ENCODE measurements around the gene SCGB2B2. TPM values are rescaled to one million over a fixed set of nuclear protein-coding genes. Genes with fewer than 3 reads are reported as not detected.

Gene SCGB2B2, protein sequence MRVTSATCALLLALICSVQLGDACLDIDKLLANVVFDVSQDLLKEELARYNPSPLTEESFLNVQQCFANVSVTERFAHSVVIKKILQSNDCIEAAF
- total RNA-seq (0.22 TPM), polyA plus RNA-seq (ENCODE audit: insufficient read depth in 1 of 8, insufficient read length in 8 of 8, low replicate concordance in 1 of 8) (1 to 10 TPM in 1 of 8 donors, under 1 TPM in 7; 0.28 to 1.6 (median 0.37) TPM)
- long read RNA-seq, donor 1 = 0 reads
- long read RNA-seq, donor 2 = 0 reads
- long read RNA-seq, donor 3 = 0 reads
- long read RNA-seq, donor 4 = 0 reads
- long read RNA-seq, donor 5, partial matches to known transcripts = 64 of 64 reads
- long read RNA-seq, donor 5, other reads (novel, unspliced or antisense) = 0 of 64 reads
- long read RNA-seq, donor 6, partial matches to known transcripts = 14 of 14 reads
- long read RNA-seq, donor 6, other reads (novel, unspliced or antisense) = 0 of 14 reads
- long read RNA-seq, donor 7, partial matches to known transcripts = 9 of 9 reads
- long read RNA-seq, donor 7, other reads (novel, unspliced or antisense) = 0 of 9 reads
- long read RNA-seq, donor 8, partial matches to known transcripts = 7 of 7 reads
- long read RNA-seq, donor 8, other reads (novel, unspliced or antisense) = 0 of 7 reads
- long read RNA-seq, donor 9, partial matches to known transcripts = 6 of 6 reads
- long read RNA-seq, donor 9, other reads (novel, unspliced or antisense) = 0 of 6 reads
- long read RNA-seq, donor 10, partial matches to known transcripts = 21 of 21 reads
- long read RNA-seq, donor 10, other reads (novel, unspliced or antisense) = 0 of 21 reads
- long read RNA-seq, donor 11, partial matches to known transcripts = 19 of 19 reads
- long read RNA-seq, donor 11, other reads (novel, unspliced or antisense) = 0 of 19 reads

DNA sequence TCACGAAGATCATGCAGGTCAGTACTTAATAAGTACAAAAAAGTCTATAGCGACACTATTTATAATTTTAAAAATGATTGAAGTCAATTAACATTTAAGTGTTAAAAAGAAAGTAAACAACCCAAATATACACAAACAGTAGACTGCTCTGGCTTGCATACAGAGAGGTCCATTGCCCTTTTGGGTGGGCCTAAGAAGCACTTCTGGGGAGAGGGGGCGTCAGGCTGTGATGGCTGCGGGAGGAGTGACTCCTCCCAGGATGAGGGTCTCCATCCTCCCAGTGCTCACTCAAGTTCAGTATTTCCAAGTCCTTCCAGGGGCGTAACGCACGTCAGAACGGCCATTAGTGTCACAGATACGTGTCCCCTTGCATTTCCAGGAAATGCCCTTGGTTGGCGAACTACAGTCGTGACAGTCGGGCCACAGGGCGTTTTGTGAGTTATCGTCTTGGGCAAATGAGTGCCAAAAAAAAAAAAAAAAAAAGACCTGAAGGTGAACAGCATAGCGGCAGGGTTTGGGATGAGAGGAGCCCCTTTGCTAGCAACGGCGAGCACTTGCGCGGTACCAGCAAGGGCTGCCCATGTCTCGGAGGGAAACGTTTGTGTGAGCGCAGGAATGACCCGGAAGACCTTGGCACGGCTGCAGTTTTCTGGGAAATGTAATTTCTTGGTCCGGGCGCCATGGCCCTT lies at the start of gene SCGB2B2:
TSS of gene SCGB2B2 (minus strand) at position 463 of the 689 bp plus-strand sequence. CDS start 82,596 bp downstream, outside the sequence.
- WGBS (ENCODE audit: insufficient coverage) = 0% methylated on average over 19 of the region's 26 CpGs
- Histone ChIP-seq H3K4me3 (ENCODE audit: low read length) (peak within 1 kb of the TSS; percentile 83), H3K4me1 (ENCODE audit: control insufficient read depth, insufficient read depth, low read length) (peaks cover 11% of the 10 kb centered on the region), H3K9me3 (replicated peaks; ENCODE audit: control insufficient read depth, low read depth, low read length) (peaks cover 17% of the 10 kb centered on the region), H3K27me3 (ENCODE audit: control insufficient read depth, insufficient read depth, low read length) (no peaks in the 10 kb centered on the region), H3K27ac (ENCODE audit: low read length) (peak within 1 kb of the TSS; percentile 98), H3K36me3 (ENCODE audit: control insufficient read depth, insufficient read depth, low read length) (peaks cover 25% of the 10 kb centered on the region)
- DNase-seq = peak; percentile 86

DNA sequence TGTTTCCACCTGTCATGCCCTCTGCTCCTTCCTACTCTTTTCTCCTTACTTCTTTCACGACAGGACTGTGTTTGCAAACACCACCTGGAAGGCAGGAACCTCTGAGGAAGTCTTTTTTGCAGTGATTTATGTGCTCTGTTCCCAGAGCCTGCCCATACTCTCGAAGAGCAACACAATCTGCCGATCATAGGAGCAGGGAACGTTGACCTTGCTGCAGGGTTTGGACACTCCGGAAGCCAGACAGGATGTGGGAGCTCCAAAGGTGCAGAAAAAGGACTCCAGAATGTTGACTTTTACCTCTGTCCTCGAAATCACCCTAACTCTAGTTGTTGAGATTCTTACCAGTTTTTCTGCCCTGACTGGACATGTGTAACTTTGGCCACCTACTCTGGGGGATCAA lies 48.4 kb upstream of the SCGB2B2 start:
- H3K9me3 ChIP-seq (replicated peaks; ENCODE audit: control insufficient read depth, low read depth, low read length) = no peaks in the 10 kb centered on the region
- H3K4me1 ChIP-seq (ENCODE audit: control insufficient read depth, insufficient read depth, low read length) = no peaks in the 10 kb centered on the region
- no peak for DNase-seq
- H3K36me3 ChIP-seq (ENCODE audit: control insufficient read depth, insufficient read depth, low read length) = no peaks in the 10 kb centered on the region
- no peak overlapping the region for H3K4me3 ChIP-seq (ENCODE audit: low read length)
- H3K27ac ChIP-seq (ENCODE audit: low read length) = no peak overlapping the region
- peaks cover 6% of the 10 kb centered on the region for H3K27me3 ChIP-seq (ENCODE audit: control insufficient read depth, insufficient read depth, low read length)
- 27% methylated on average over 5 of the region's 6 CpGs for WGBS (ENCODE audit: insufficient coverage)

DNA sequence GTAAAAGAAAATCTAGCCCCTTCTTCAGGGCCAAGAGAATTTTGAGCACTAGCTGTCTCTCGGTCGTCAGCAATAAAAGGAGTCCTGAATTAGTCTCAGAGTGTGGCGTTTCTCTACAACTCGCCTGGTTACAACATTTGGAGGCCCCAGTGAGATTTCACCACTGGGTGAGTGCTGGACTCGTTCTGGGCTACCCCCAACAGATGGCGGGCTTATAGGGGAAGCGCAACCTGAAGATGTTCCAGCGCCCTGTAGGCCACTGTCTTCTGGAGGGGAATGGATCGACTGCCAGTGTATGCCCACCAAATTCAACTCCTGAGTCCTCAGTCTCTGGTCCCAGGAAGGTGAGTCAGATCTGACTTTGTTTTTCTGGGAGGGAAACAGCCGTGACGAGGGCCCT lies 45.4 kb upstream of the SCGB2B2 start:
- H3K36me3 ChIP-seq (ENCODE audit: control insufficient read depth, insufficient read depth, low read length) = no peaks in the 10 kb centered on the region
- H3K4me1 ChIP-seq (ENCODE audit: control insufficient read depth, insufficient read depth, low read length) = no peaks in the 10 kb centered on the region
- 39% methylated on average over 9 of the region's 11 CpGs for WGBS (ENCODE audit: insufficient coverage)
- no peak for DNase-seq
- no peak overlapping the region for H3K27ac ChIP-seq (ENCODE audit: low read length)
- H3K9me3 ChIP-seq (replicated peaks; ENCODE audit: control insufficient read depth, low read depth, low read length) = no peaks in the 10 kb centered on the region
- H3K27me3 ChIP-seq (ENCODE audit: control insufficient read depth, insufficient read depth, low read length) = peaks cover 6% of the 10 kb centered on the region
- H3K4me3 ChIP-seq (ENCODE audit: low read length) = no peak overlapping the region

DNA sequence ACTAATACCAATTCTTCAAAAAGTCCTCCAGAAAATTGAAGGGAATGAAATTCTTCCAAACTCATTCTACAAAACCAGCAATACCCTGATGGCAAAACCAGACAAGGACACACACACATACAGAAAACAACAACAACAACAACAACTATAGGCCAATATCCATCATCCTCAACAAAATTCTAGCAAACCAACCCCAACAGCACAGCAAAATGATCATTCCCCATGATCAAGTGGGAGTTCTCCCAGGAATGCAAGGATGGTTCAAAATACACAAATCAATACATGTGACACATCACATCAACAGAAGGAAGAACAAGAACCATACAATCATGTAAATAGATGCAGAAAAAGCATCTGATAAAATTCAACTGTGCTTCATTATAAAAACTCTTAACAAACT lies 38.4 kb upstream of the SCGB2B2 start:
- Histone ChIP-seq H3K27ac (ENCODE audit: low read length) (no peak overlapping the region), H3K27me3 (ENCODE audit: control insufficient read depth, insufficient read depth, low read length) (no peaks in the 10 kb centered on the region), H3K36me3 (ENCODE audit: control insufficient read depth, insufficient read depth, low read length) (no peaks in the 10 kb centered on the region), H3K4me3 (ENCODE audit: low read length) (no peak overlapping the region), H3K4me1 (ENCODE audit: control insufficient read depth, insufficient read depth, low read length) (no peaks in the 10 kb centered on the region), H3K9me3 (replicated peaks; ENCODE audit: control insufficient read depth, low read depth, low read length) (peaks cover 6% of the 10 kb centered on the region)
- no peak for DNase-seq

DNA sequence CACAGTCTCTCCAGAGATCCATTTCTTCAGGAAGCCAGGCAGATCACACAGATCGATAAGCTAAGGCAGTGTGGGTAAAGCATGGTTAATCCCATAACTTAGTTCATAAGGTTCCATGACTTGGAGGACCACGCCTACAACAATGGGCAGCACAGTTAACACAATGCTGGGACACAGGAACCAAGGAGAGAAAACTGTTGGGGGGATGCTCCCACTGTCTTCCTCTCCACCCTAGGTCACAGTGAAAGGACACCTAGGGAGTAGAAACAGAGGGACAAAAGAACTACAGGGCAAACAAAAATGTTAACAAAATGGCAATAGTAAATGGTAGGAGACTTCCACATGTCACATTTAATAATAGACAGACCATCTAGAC lies 36.3 kb upstream of the SCGB2B2 start:
- no peak for DNase-seq
- no peaks in the 10 kb centered on the region for H3K27me3 ChIP-seq (ENCODE audit: control insufficient read depth, insufficient read depth, low read length)
- no peak overlapping the region for H3K4me3 ChIP-seq (ENCODE audit: low read length)

DNA sequence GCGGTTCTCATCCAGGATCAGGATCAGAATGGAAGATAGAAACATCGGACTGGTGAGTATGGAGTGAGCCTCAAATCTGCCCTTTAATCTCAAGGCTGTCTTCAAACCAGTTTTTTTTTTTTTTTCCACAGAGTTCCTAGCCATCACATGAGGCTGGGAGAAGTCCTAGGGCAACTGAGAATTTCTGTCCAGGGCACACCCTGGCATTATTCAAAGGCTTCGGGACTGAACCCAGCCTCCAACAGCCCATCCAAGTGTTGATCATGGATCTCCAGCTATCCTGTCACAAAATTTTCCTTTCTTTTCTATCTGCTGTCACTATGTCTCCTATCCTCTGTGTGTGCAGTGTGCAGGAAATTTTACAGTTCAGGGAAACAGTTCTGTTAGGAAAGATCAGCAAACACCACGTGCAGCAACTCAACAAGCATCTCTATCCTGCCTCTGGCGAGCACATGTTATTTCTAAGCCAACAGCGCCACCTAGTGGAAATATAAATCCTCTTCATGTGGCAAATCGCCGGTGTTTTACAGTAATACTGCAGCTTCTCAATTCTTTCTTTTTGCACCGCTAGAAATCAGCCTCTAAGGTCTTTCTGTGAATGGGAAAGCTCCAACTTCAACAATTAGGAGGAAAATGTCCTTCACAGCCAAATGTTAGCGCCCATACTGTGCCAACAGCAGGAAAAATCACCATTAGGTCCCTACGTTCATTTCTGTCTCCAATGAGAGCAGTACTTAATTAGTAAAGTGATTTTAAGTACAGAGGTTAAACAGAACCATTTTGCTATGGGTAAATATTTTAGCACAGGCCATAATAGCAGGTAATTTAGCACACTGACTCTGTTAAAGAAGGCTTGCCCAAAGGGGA lies 35.7 kb upstream of the SCGB2B2 start:
- H3K27me3 ChIP-seq (ENCODE audit: control insufficient read depth, insufficient read depth, low read length) = no peaks in the 10 kb centered on the region
- peaks cover 8% of the 10 kb centered on the region for H3K9me3 ChIP-seq (replicated peaks; ENCODE audit: control insufficient read depth, low read depth, low read length)
- DNase-seq = peak; percentile 69

More for the DNA sequence above, 36.3 kb upstream of the SCGB2B2 start:
- WGBS (ENCODE audit: insufficient coverage) = no CpG with 5 or more reads among the region's 2 CpGs
- Histone ChIP-seq H3K36me3 (ENCODE audit: control insufficient read depth, insufficient read depth, low read length) (no peaks in the 10 kb centered on the region), H3K27ac (ENCODE audit: low read length) (no peak overlapping the region), H3K9me3 (replicated peaks; ENCODE audit: control insufficient read depth, low read depth, low read length) (peaks cover 6% of the 10 kb centered on the region), H3K4me1 (ENCODE audit: control insufficient read depth, insufficient read depth, low read length) (no peaks in the 10 kb centered on the region)

DNA sequence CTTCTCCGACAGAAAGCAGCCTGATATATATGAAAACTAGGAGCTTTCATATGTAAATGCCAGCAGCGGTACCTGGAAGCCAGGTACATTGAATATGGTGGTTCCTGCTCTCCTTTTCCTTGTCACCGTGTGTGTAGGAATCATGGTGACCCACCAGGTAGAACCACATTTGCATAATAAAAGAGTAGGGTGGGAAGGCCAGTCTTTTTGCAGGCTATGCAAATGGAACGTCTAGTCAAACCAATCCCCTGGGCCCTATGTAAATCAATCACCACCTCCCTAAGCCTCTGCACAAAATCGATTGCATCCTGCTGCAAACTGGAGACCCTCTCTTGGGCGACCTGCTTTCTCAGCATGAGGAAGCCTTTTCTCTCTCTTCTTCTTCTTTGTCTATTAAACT lies 34.9 kb upstream of the SCGB2B2 start:
- no peak for DNase-seq
- Histone ChIP-seq H3K27me3 (ENCODE audit: control insufficient read depth, insufficient read depth, low read length) (no peaks in the 10 kb centered on the region), H3K4me1 (ENCODE audit: control insufficient read depth, insufficient read depth, low read length) (no peaks in the 10 kb centered on the region), H3K36me3 (ENCODE audit: control insufficient read depth, insufficient read depth, low read length) (no peaks in the 10 kb centered on the region), H3K9me3 (replicated peaks; ENCODE audit: control insufficient read depth, low read depth, low read length) (peaks cover 10% of the 10 kb centered on the region), H3K4me3 (ENCODE audit: low read length) (no peak overlapping the region), H3K27ac (ENCODE audit: low read length) (no peak overlapping the region)
- 63% methylated on average over 3 of the region's 6 CpGs for WGBS (ENCODE audit: insufficient coverage)

More for the DNA sequence above, 35.7 kb upstream of the SCGB2B2 start:
- Histone ChIP-seq H3K36me3 (ENCODE audit: control insufficient read depth, insufficient read depth, low read length) (no peaks in the 10 kb centered on the region), H3K27ac (ENCODE audit: low read length) (no peak overlapping the region), H3K4me1 (ENCODE audit: control insufficient read depth, insufficient read depth, low read length) (no peaks in the 10 kb centered on the region), H3K4me3 (ENCODE audit: low read length) (no peak overlapping the region)
- WGBS (ENCODE audit: insufficient coverage) = 30% methylated on average over 8 of the region's 11 CpGs

DNA sequence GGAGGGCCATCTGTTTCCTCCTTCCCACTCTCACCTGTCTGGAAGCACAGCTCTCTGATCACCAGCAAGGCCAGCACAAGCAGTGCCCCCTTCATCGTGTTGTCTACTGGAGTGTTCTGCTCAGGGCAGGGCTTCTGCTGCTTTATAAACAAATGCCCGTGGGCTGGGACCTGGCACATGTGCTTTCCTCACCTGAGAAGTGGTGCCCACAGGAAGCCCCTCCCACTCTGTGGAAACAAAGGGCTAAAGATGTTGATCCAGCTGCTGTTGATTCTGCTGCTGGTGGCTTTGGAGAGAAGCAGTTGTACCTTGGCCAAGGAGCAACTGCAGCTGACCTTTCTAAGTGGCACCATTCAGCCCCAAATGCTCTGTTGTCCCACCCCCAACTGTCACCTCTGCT lies 30.7 kb upstream of the SCGB2B2 start:
- Histone ChIP-seq H3K27ac (ENCODE audit: low read length) (no peak overlapping the region), H3K4me3 (ENCODE audit: low read length) (no peak overlapping the region), H3K4me1 (ENCODE audit: control insufficient read depth, insufficient read depth, low read length) (no peaks in the 10 kb centered on the region), H3K27me3 (ENCODE audit: control insufficient read depth, insufficient read depth, low read length) (no peaks in the 10 kb centered on the region), H3K36me3 (ENCODE audit: control insufficient read depth, insufficient read depth, low read length) (no peaks in the 10 kb centered on the region), H3K9me3 (replicated peaks; ENCODE audit: control insufficient read depth, low read depth, low read length) (peaks cover 7% of the 10 kb centered on the region)
- DNase-seq = no peak
- WGBS (ENCODE audit: insufficient coverage) = 100% methylated on average over 1 of the region's 2 CpGs

DNA sequence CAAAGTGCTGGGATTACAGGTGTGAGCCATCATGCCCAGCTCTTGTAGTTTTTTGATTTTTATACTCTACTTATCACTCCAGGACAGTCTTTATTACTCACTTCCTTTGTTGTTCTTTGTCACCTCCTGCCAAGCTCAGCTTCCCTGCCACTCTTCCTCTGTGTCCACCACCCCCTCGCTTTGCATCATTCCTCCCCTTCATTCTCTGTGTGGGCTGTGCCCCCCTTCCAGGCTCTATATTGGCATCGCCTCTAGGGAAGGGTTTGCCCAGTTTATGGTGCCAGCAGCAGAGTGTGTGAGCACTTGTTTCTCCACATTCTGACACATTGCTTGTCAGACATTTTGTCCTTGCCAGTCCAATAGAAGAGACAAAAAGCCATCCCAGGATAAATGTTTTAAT lies 15.6 kb upstream of the SCGB2B2 start:
- DNase-seq = no peak
- no peaks in the 10 kb centered on the region for H3K4me1 ChIP-seq (ENCODE audit: control insufficient read depth, insufficient read depth, low read length)
- H3K4me3 ChIP-seq (ENCODE audit: low read length) = no peak overlapping the region
- no peaks in the 10 kb centered on the region for H3K9me3 ChIP-seq (replicated peaks; ENCODE audit: control insufficient read depth, low read depth, low read length)
- H3K36me3 ChIP-seq (ENCODE audit: control insufficient read depth, insufficient read depth, low read length) = no peaks in the 10 kb centered on the region
- H3K27me3 ChIP-seq (ENCODE audit: control insufficient read depth, insufficient read depth, low read length) = peaks cover 2% of the 10 kb centered on the region
- H3K27ac ChIP-seq (ENCODE audit: low read length) = no peak overlapping the region
- WGBS (ENCODE audit: insufficient coverage) = 71% methylated on average over 1 of the region's 2 CpGs
